Dedifferentiated amniotic fluid mesenchymal stem cell (primary cell): ENCODE results near the gene KRT20.
A peak's percentile ranks its signal among the peaks of the same experiment; 100 is the strongest.
"Not testable (repeated sequence)": the region's sequence is repeated elsewhere in the genome, so short reads cannot be mapped to it uniquely, and the experiment has no call there.

ENCODE experiments used
- DNase-seq: peaks from one replicate; pipeline ENCODE4 v3.0.0-alpha.2; 2016; ENCODE audit errors: extremely low spot score

Gene KRT20, protein sequence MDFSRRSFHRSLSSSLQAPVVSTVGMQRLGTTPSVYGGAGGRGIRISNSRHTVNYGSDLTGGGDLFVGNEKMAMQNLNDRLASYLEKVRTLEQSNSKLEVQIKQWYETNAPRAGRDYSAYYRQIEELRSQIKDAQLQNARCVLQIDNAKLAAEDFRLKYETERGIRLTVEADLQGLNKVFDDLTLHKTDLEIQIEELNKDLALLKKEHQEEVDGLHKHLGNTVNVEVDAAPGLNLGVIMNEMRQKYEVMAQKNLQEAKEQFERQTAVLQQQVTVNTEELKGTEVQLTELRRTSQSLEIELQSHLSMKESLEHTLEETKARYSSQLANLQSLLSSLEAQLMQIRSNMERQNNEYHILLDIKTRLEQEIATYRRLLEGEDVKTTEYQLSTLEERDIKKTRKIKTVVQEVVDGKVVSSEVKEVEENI

DNA sequence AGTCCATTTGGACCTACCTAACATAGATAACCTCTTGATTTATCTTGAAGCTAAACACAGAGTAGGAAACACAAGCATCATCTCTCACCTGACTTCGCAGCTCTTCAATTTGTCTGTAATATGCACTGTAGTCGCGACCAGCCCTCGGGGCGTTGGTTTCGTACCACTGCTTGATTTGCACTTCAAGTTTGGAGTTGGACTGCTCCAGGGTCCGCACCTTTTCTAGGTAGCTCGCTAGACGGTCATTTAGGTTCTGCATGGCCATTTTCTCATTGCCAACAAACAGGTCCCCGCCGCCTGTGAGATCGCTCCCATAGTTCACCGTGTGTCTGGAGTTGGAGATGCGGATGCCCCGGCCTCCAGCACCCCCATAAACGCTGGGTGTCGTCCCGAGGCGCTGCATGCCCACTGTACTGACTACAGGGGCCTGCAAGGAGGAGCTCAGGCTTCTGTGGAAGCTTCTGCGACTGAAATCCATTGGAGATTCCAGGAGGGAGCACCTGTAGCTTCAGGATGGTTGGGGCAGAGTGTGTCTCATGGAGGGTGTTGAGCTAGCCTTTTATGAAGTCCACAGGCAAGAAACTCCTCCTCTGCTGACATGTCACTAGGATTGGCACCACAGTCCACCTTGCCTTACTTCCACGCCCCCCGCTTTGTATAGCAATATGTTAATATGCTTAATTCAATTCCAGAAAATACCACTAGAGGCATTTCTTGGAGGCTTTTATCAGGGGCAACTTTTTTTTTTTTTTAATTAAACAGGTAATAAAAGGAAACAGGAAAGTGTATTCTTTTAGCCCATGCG lies at the start of gene KRT20:
Gene KRT20, minus strand, starts transcription at position 535 of the 805 bp plus-strand sequence. Its CDS starts 57 bp downstream, at position 478.
- DNase-seq = no peak

DNA sequence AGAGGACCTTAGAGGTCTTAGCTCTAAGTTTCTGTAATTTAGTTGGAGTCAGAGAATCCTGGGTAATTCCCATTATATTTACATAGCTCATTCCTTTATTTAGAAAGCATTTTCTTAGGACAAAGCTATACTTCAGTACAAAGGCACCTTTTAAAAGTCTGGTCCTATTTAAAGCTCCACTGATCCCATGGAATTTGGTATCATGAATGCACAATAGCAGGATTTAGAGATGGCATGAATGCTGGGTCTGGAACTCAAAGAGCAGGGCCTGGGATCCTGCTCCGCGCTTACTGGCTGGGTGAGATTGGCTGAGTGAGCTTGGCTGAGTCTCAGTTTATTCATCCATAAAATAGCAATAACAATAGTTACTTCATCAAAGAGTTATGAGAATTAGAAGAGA lies 47.6 kb upstream of the KRT20 start:
- no peak for DNase-seq

DNA sequence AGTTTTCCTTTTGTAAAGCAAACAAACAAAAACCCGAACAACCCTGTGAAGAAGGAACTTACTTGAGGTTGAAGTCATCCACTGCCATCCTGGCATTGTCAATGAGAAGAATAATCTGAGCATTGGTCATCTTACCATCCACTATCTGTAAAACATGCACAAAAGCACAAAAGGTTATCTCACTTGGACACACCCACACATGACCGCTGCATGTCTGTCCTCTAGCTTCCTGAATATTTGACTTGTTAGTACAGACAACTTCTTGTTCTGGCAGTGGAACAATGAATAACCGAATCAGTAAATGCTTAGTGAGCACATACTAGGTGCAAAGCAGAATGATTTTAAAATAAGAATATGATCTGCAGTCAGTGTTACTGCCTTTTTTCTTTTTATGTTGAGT lies 46.3 kb upstream of the KRT20 start:
- DNase-seq = no peak

DNA sequence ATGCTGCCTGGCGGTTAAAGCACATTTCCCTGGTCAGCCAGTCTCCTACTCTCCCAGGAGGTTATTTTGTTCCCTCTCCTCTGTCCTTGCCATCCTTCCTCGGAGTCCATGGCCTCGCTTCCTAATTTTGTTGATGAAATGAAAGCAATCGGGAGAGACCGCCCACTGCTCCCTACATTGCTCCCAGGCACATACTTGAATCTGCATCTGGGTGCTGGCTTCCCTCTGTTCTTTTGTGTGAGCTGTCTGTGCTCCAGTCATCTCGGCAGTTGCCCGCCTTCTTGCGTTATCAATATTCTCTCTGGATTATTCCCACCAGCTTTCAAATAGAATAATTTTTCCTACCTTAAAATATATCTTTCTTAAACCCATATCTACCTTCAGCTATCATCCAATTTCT lies 41.3 kb upstream of the KRT20 start:
- no peak for DNase-seq

DNA sequence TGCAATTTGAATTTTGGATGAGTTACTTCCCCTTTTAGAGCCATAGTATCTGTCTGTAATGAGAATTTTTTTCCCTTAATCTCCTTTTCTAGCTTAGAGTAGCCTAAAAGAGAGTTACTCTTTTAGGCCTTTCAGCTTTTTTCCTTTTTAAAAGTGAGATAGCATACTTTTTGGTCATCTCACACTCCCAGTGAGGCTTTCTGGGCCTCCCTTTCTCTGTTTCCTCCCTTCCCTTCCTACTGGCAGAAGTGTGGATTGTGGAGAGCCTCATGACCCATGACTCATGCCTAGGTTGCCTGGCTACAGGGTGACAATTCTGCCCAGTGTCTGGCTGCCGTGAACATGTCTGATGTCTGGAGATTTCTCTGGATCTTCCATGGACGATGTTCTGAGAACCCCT lies 37.2 kb upstream of the KRT20 start:
- DNase-seq = peak; percentile 65

DNA sequence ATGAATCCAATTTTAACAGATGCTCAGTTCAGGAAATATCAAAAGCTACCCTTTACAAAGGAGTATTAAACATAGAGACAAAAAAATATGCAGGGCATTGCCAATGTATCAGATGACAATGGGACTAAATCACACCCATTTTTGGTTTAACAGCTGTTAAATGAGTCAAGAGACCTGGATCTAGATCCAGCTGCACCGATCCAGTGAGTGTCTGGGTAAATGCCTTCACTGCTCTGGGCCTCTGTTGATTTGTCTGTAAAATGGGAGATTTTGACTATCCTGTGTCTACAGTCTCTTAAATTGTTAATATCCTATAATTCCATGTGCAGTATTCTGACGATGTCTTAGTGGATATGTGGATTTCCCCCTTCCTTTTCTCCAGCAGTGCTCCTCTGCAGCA lies 36.0 kb upstream of the KRT20 start:
- no peak for DNase-seq

DNA sequence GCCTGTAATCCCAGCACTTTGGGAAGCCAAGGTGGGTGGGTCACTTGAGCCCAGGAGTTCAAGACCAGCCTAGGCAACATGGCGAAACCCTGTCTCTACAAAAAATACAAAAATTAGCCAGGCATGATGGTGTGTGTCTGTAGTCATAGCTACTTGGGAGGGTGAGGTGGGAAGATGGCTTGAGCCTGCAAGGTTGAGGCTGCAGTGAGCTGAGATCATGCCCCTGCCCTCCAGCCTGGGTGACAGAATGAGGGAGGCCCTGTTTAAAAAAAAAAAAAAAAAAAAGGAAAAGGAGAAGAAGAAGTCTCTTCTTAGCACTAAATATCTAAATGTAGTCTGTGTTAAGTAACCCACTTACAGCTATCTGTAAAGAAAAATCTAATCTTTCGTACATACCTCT lies 32.1 kb upstream of the KRT20 start:
- not testable (repeated sequence) for DNase-seq

DNA sequence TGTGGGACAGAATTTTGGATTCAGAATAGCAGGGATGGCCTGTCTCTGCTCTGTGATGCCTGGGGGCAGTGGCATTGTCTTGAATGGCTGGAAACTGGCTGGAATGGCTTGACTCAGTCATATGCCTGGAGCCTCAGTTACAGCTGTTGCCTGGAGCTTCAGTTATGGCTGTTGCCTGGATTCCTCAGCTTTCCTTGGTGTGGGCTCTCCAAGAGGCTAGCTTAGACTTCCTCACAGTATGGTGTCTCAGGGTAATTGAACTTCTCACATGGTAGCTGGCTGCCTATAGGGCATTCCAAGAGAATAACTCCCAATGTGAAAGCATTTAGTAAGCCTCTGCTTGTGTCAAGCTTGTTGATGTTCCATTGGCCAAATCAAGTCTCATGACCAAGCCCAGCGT lies 31.3 kb upstream of the KRT20 start:
- no peak for DNase-seq

DNA sequence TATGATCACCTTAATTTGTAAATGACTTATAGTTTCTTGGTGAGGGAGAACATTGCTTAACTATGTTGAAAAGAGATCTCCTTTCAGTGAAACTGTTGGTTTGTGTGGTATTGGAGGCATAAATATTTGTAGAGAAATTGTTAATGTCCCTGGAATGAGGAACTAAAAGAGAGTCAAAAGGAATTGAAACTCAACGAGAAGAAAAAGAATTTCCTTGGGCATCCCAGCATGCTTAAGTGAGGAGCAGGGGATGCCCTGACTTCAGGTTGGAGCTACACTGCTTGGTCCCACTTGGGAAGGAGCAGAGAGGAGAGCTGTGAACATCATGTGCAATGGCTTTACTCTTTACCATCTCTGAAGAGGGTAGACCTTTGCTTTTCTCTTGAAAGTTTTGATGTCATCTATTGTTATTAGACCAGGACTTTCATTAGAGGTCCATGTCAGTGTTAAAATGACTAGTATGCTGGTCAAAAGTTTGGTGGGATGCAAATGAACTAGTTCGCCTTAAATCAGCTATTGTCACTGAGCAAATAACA lies 30.7 kb upstream of the KRT20 start:
- peak; percentile 64 for DNase-seq

DNA sequence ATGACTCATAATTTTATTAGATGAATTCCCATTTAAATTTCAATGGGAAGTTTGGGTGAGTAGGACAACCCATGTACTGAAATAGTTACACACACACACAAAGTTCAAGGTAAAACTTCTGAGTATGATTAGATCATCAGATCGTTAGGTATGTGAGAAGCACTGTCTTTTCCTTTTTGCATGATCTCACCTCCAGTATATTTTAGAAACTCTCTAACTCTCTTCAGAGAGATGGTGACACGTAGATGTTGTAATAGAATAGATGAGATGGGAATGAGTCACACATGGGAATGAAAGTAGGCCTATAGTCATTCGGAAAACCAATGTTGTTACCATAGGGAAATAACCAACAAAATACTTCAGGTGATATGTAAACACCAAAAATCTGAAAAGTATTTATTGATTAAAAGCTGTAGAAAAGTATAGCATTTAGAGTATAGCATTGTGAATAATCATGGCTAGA lies 30.2 kb upstream of the KRT20 start:
- peak; percentile 83 for DNase-seq

DNA sequence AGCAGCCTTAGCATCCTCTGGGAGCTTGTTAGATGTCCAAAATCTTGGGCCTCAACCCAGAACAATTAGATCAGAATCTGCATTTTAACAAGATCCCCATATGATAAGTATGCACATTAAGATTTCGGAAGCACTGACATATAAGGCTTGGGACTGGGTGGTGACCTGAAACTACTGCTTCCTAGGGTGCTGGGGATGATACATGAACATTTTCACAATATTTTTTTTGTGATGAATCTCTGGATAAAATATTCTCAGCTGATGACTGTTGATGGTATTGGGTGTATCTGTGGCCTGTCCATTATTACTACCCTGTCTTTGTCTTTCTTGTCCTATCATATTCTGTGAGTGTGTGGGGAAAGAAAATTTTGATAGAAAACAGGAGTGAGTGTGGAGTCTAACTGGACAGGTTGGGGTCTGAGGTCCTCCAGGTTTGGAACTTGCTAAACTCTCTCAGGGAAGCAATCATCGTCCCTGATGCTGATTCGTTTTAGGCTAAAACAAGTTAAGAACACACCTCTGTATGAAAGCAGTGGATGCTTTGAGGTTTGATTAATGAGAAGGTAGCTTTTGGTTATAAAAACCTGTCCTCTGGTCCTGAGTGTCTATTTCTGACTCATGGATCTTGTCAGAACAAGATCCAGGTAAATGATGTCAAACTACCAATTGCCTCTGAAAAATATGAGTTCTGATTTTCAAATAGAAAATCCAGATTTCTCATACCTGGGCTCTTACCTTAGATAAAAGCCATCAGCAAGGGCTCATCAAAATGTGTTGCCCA lies 29.2 kb upstream of the KRT20 start:
- DNase-seq = no peak

DNA sequence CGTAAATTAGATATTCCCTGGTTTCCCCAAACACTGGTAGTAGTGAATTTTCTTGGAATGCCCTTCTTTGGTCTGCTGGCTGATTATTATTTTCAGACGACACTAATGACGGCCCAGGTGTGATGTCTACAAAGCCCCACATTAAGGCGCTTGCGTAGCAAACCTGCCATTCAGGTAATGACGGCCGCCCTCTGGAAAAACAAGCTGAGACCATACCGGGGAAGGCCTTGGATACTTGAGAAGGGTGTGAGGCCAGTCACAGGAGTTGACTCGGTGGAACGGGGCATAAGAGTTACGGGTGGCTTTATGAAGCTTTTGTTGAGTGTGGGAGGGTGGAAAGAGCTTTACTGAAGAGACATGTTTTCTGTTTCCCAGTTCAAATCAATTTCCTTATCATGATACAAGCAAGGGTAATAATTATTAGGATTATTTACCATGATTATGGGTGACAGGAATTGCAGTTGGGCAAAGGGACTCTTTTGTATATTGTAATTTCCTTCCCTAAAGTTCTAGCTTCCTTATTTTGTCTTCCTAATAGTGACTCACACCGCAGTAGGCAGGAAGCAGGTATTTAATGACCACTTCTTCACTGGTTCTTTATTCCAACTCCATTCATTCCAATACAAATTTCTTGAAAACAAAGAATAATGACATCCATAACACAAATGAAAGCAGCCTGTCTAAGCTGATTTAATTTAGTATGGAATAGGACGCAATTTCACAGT lies 27.6 kb upstream of the KRT20 start:
- DNase-seq = no peak

DNA sequence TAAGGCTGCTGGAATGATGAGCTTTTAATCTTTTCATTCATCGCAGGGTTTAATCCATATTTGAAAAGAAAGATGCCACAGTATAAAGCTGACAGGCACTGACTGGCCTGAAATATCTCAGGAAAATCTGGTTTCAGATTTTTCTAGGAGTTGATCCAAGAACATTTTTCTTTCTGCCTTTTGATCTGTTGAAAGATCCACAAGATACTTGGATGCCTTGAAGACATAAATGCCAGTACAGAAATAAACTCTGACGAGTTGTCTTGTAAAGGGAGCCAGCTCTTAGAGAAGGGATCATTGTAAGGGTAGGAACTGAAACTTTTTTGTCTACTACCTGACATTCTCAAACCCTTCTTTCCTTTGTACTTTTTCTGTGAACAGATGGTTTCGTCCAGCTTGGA lies 25.4 kb upstream of the KRT20 start:
- DNase-seq = peak; percentile 67

DNA sequence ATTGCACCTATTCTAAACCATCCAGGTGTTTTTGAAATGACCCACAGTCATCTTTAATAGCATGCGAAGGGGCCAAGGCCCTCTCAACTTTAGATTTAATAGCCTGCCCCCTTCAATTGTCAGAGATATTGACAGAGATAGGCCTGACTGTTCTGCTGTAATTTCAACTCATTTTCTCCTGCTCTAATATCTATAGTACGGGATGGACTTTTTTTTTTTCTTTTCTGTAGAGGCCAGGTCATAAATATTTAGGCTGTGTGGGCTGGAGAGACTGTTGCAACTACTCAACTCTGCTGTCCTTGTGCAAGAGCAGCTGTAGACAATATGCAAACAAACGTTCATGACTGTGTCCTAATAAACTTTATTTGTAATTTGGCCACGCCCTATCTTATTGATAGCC lies 24.7 kb upstream of the KRT20 start:
- DNase-seq = peak; percentile 44

DNA sequence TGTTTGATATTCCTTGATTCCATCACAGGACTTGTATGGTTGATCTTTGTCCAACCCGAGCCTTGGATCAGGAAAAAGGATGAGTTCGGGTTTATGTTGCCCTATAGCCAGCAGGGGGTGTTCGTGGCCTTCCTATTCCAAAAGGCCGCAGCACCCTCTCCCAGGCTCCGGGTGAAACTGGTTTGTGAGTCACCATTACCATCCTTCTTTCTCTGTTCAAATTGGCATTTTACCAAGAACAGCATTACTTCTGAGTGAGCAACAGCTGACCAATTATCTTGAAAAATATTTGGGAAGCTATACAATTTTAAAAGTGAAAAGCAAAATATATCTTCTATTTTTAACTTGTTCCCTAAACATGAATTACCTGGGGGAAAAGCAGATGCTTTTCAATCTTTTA lies 24.3 kb upstream of the KRT20 start:
- peak; percentile 99 for DNase-seq

DNA sequence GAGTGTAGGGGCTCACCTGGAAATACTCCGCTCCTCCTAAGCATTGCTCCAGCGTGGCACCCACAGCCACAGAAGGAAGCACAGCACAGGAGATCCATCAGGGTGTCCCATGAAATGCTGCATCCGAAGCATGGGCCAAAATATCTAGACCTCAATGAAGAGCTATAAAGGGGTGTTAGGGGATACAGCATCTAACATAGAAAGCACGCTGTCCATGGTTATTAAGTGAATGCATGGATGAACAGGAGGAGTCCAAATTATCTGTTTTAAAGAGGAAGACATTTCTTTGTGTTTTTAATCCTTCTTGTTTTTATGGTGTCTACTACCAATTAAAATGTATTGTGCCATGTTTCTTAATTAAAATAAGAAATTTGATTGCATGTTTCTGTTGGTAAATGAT lies 21.6 kb upstream of the KRT20 start:
- DNase-seq = no peak

DNA sequence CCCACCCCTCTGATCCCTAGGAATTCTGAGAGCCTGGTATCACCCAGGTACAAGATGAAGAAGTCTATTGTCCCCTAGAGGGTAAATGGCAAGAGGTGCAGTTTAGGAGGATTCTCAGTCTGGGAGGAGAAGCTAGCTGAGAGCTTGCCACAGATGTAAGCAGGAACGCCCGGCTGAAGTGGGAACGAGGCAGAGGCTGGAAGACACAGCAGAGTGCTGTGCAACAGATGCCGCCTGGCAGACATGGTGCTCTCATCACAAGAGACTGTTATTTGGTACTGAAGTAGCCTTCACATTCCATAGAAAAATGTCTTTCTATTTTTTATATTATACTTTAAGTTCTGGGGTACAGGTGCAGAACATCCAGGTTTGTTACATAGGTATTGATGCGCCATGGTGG lies 20.3 kb upstream of the KRT20 start:
- no peak for DNase-seq

DNA sequence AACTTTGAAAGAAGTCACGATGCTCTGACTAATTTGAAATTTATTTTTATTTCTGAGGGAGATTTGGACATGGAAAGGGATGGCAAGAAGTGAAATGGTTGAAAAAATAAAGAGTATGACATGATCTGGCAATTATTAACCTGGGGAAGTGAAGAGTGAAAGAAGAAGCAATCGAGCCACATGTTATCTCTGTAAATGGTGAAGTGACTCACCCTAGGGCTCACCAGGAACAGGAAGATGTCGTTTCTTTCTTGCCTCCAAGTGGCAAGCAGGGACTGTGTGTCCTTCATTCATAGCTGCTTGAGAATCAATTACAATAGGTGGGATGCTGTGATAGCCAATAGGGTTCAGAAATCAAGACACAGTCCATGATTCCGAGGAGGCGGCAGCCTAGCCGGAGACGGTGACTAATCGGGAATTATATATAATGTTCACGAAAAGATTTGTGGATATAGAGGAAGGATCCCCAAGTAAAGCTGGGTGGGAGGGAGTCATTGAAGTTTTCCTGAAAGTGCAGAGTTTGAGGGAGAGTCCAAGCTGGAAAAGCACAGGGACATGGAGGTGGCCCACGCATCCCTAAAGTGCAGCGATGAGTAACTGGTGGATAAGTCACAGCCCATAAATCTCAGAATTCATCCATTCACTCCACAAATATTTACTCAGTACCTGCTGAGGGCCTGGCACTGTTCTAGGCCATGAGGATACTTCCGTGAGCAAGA lies 18.2 kb upstream of the KRT20 start:
- DNase-seq = no peak

DNA sequence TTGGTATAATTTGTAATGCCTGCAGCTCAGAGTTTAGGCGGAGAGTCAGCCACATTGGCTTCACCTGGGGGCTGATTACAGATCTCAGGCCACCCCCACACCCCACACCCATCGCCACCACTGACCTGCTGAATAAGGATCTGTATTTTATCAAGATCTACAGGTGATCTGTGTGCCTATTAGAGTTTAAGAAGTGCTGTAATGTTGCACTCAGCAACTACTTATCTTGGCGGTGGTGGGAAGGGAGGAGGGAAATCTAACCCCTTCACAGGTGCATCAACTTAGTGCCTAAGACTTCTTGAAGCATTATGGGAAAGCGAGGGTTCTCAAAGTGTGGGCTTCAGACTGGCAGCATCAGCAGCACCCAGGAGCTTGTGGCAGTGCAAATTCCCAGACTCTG lies 17.5 kb upstream of the KRT20 start:
- no peak for DNase-seq

DNA sequence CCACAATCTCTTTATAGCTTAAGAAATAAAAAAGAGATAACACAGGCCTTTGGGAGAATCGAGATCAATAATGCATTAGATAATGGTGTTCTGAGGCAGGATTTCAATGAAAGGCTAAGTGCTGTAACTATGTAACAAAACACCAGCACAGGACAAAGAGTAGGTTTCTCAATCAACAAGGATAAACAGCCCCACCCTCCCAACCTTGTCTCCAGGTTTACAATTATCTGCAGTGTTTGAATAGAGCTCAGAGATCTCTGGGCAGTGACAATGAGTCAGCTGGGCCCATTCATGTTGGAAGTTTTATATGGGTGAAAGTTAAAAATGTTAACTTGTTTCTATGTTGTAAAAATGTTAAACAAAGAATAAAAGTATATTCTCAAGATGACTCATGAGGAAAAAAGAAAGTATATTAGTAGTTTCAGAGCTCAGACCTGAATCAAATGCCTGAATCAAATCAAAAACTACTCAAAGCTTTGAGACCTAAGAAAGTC lies 17.0 kb upstream of the KRT20 start:
- DNase-seq = no peak
